KMS-11 (cell line): ENCODE results near the gene HIRA.
"Not testable (repeated sequence)": the region's sequence is repeated elsewhere in the genome, so short reads cannot be mapped to it uniquely, and the experiment has no call there.

Experiments
- H2AFZ ChIP-seq: fragments of 200-600 bp; sonication (generic); 2 replicates; pipeline ENCODE4 v1.6.1; 2016; ENCODE audit warnings: antibody characterized with exemption, mixed run types, low read depth
- H3K27ac ChIP-seq: fragments of 200-600 bp; sonication (generic); 2 replicates; pipeline ENCODE4 v1.6.1; 2016; ENCODE audit warnings: mild to moderate bottlenecking, mixed run types
- H3K27me3 ChIP-seq: fragments of 200-600 bp; sonication (generic); 2 replicates; pipeline ENCODE4 v1.6.1; 2017; ENCODE audit warnings: mild to moderate bottlenecking, low read depth, mixed run types, moderate library complexity; ENCODE audit not compliant: insufficient read depth
- H3K36me3 ChIP-seq: fragments of 200-600 bp; sonication (generic); 2 replicates; pipeline ENCODE4 v1.6.1; 2017; ENCODE audit warnings: mild to moderate bottlenecking, mixed run types; ENCODE audit not compliant: insufficient read depth
- H3K4me1 ChIP-seq: fragments of 200-600 bp; sonication (generic); 2 replicates; pipeline ENCODE4 v1.6.1; 2016; ENCODE audit warnings: mild to moderate bottlenecking, low read depth, mixed run types; ENCODE audit not compliant: poor library complexity, severe bottlenecking
- H3K4me2 ChIP-seq: fragments of 200-600 bp; sonication (generic); 2 replicates; pipeline ENCODE4 v1.7.0; 2016; ENCODE audit warnings: mild to moderate bottlenecking, mixed run types
- H3K4me3 ChIP-seq: fragments of 200-600 bp; sonication (generic); IDR thresholded peaks from 2 replicates; pipeline ENCODE4 v1.6.1; 2017; ENCODE audit warnings: low read depth, low read length, mixed read lengths; ENCODE audit not compliant: insufficient read depth
- H3K79me2 ChIP-seq: fragments of 200-600 bp; sonication (generic); 2 replicates; pipeline ENCODE4 v1.6.1; 2016; ENCODE audit warnings: low read depth, mixed run types; ENCODE audit not compliant: insufficient read depth
- H3K9ac ChIP-seq: fragments of 200-600 bp; sonication (generic); 2 replicates; pipeline ENCODE4 v1.6.1; 2016; ENCODE audit warnings: mild to moderate bottlenecking, mixed run types
- H4K20me1 ChIP-seq: fragments of 200-600 bp; sonication (generic); 2 replicates; pipeline ENCODE4 v1.6.1; 2016; ENCODE audit warnings: mild to moderate bottlenecking, mixed run types; ENCODE audit not compliant: insufficient read depth
- CTCF ChIP-seq: fragments of 200-600 bp; sonication (generic); conservative IDR thresholded peaks from 2 replicates; pipeline ENCODE4 v1.6.1; 2017; ENCODE audit warnings: low read depth, mild to moderate bottlenecking, antibody characterized with exemption, low read length, moderate library complexity, mixed read lengths

Gene HIRA

GRCh38 chr22:19330865-19331418 lies 100.6 kb downstream of the HIRA start:
- Histone ChIP-seq H3K4me2 (no peak overlapping the region), H3K79me2 (no peaks in the 10 kb centered on the region), H3K4me3 (no peak overlapping the region), H3K9ac (no peak overlapping the region), H3K27me3 (no peaks in the 10 kb centered on the region), H3K36me3 (peaks cover 6% of the 10 kb centered on the region; the same call in 1 of the 2 replicates), H2AFZ (no peak overlapping the region), H4K20me1 (no peaks in the 10 kb centered on the region), H3K27ac (no peak overlapping the region), H3K4me1 (no peaks in the 10 kb centered on the region)
- TF ChIP-seq CTCF, result no peak

GRCh38 chr22:19330205-19330604 lies 101.3 kb downstream of the HIRA start:
- H3K4me1 ChIP-seq, H3K79me2 ChIP-seq, H3K4me2 ChIP-seq, H3K9ac ChIP-seq, H2AFZ ChIP-seq, H3K27me3 ChIP-seq, H3K4me3 ChIP-seq, H3K36me3 ChIP-seq, H3K27ac ChIP-seq, H4K20me1 ChIP-seq: not testable (repeated sequence)

DNA sequence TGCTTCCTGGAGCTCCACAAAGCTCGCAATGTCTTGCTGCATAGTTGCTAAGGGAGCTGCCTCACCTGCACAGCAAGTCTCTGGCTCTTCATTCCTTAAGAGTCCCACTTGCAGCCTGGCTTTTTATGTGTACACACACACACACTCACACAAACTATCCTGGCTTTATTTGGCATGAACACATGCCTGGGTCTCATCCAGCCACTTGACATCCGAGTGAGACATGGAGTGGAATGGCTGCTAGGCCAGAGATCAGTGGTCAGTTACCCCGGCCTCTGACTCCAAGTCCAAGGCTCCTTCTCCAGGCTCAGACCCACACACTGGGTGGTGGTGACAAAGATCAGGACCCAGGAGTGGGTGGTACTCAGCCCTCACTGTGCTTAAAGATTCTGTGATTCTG lies 102.1 kb downstream of the HIRA start:
- no peaks in the 10 kb centered on the region for H3K4me1 ChIP-seq
- no peaks in the 10 kb centered on the region for H4K20me1 ChIP-seq
- no peak overlapping the region for H3K9ac ChIP-seq
- H3K79me2 ChIP-seq, result no peaks in the 10 kb centered on the region
- H3K27me3 ChIP-seq, result no peaks in the 10 kb centered on the region
- H3K27ac ChIP-seq, result no peak overlapping the region
- H3K36me3 ChIP-seq, result no peaks in the 10 kb centered on the region; the same call in 1 of the 2 replicates
- no peak for TF ChIP-seq CTCF
- no peak overlapping the region for H3K4me2 ChIP-seq
- no peak overlapping the region for H3K4me3 ChIP-seq
- H2AFZ ChIP-seq, result no peak overlapping the region

- no peaks in the 10 kb centered on the region for H3K27me3 ChIP-seq
- H3K4me1 ChIP-seq, result no peaks in the 10 kb centered on the region
- H3K9ac ChIP-seq, result no peak overlapping the region
- no peaks in the 10 kb centered on the region; the same call in 1 of the 2 replicates for H3K36me3 ChIP-seq
- no peak overlapping the region for H2AFZ ChIP-seq
- no peak overlapping the region for H3K27ac ChIP-seq
- H3K79me2 ChIP-seq, result no peaks in the 10 kb centered on the region
- TF ChIP-seq CTCF, result no peak
- no peak overlapping the region for H3K4me3 ChIP-seq
- H3K4me2 ChIP-seq, result no peak overlapping the region
- no peaks in the 10 kb centered on the region for H4K20me1 ChIP-seq
Measured at GRCh38 chr22:19325296-19325948, 106.1 kb downstream of the HIRA start.

DNA sequence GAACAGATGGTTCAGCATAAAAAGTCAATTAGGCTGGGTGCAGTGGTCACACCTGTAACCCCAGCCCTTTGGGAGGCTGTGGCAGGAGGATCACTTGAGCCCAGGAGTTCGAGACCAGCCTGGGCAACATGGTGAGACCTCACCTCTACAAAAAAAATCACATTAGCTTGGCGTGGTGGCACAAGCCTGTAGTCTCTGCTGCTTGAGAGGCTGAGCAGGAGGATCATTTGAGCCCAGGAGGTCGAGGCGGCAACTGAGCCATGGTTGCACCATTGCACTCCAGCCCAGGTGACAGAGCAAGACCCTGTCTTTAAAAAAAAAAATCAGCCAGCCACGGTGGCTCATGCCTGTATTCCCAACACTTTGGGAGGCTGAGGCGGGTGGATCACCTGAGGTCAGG lies 108.1 kb downstream of the HIRA start:
- not testable (repeated sequence) for H3K4me3 ChIP-seq, H3K79me2 ChIP-seq, H3K9ac ChIP-seq, H3K4me1 ChIP-seq, H3K27ac ChIP-seq, H3K36me3 ChIP-seq, H3K27me3 ChIP-seq, H4K20me1 ChIP-seq, H2AFZ ChIP-seq, H3K4me2 ChIP-seq
